ENCODE measurements around the gene TRAF4.
"Not testable (repeated sequence)": the region's sequence is repeated elsewhere in the genome, so short reads cannot be mapped to it uniquely, and the experiment has no call there.

The TRAF4 gene

DNA sequence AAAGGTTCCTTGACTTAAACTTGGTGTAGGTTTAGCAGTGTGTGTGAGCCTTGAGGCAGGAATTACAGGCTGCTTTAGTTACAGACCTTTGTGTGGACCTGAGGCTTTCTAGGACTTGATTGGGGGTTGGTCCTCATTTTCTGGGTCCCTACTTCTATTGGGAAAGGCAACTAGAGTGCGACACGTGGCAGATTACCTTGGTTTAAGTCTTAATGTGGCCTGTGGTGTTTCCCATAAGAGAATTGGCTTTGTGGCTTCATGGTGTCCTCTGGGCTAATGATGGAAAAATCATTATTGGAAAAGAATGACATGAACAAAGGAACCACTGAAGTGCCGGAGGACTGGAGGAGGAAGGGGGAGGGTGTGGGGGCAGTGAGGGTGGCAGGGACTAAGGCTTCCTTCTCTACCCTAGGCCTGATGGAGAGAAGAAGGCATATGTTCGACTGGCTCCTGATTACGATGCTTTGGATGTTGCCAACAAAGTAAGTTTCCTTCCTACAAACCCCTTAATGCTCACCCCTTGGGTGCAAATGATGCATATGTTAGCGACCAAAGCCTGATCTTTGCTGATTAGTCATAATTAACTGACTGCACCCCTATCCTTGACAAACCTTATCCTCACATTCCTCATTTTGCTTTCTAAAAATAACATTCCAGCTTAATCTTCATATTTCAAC is 20.5 kb upstream of the TRAF4 start:
- no peak overlapping the region for H3K4me3 ChIP-seq (ENCODE audit: low read length)
- no peak overlapping the region for H2BK5ac ChIP-seq (ENCODE audit: low read length)
- H3K79me1 ChIP-seq (ENCODE audit: low read length), result peaks cover 10% of the 10 kb centered on the region
- H2AK5ac ChIP-seq (ENCODE audit: low read length), result no peak overlapping the region
- no peak overlapping the region for H4K8ac ChIP-seq (ENCODE audit: low read depth, low read length)
- no peak overlapping the region for H2BK15ac ChIP-seq (replicated peaks; ENCODE audit: low read depth)
- H3K4me1 ChIP-seq (ENCODE audit: control insufficient read depth, low read depth, low read length), result peaks cover 2% of the 10 kb centered on the region
- H3K27me3 ChIP-seq (ENCODE audit: insufficient read depth, low read length, poor library complexity), result no peaks in the 10 kb centered on the region
- DNase-seq, result no peak
- peak overlapping the region; percentile 73 for H3K56ac ChIP-seq (ENCODE audit: low read length)
- peaks cover 31% of the 10 kb centered on the region for H3K79me2 ChIP-seq (ENCODE audit: control insufficient read depth, insufficient read depth, low read length)
- peaks cover 15% of the 10 kb centered on the region for H3K36me3 ChIP-seq (ENCODE audit: control insufficient read depth, insufficient read depth, low read length)
- no peak overlapping the region for H3K23ac ChIP-seq (ENCODE audit: low read length)
- no CpG with 5 or more reads among the region's 6 CpGs for WGBS (ENCODE audit: extremely low coverage, insufficient coverage, low lambda C conversion rate)
- no peak overlapping the region for H4K5ac ChIP-seq (ENCODE audit: low read length)
- no peak overlapping the region for H3K4ac ChIP-seq (ENCODE audit: low read depth, low read length)
- H3K4me2 ChIP-seq (ENCODE audit: low read length), result peak overlapping the region; percentile 16
- no peak overlapping the region for H3K27ac ChIP-seq (ENCODE audit: low read depth, low read length)
- no peak overlapping the region for H3K18ac ChIP-seq (ENCODE audit: low read length)
- H2BK120ac ChIP-seq (ENCODE audit: low read depth, low read length), result no peak overlapping the region
- peak overlapping the region; percentile 61 for H3K9ac ChIP-seq (ENCODE audit: low read length)

- not testable (repeated sequence) for H3K27ac ChIP-seq (ENCODE audit: low read depth, low read length); H3K23ac ChIP-seq (ENCODE audit: low read length); H3K18ac ChIP-seq (ENCODE audit: low read length); H2BK15ac ChIP-seq (replicated peaks; ENCODE audit: low read depth); DNase-seq; H4K5ac ChIP-seq (ENCODE audit: low read length); H3K27me3 ChIP-seq (ENCODE audit: insufficient read depth, low read length, poor library complexity); H3K79me1 ChIP-seq (ENCODE audit: low read length); H4K8ac ChIP-seq (ENCODE audit: low read depth, low read length); H2BK120ac ChIP-seq (ENCODE audit: low read depth, low read length); H2BK5ac ChIP-seq (ENCODE audit: low read length); H2AK5ac ChIP-seq (ENCODE audit: low read length); H3K4ac ChIP-seq (ENCODE audit: low read depth, low read length); H3K4me1 ChIP-seq (ENCODE audit: control insufficient read depth, low read depth, low read length); H3K4me3 ChIP-seq (ENCODE audit: low read length)
- WGBS (ENCODE audit: extremely low coverage, insufficient coverage, low lambda C conversion rate), result no CpG with 5 or more reads among the region's 4 CpGs
- peak overlapping the region; percentile 100 for H3K56ac ChIP-seq (ENCODE audit: low read length)
- peaks cover 31% of the 10 kb centered on the region for H3K79me2 ChIP-seq (ENCODE audit: control insufficient read depth, insufficient read depth, low read length)
- peaks cover 15% of the 10 kb centered on the region for H3K36me3 ChIP-seq (ENCODE audit: control insufficient read depth, insufficient read depth, low read length)
- H3K4me2 ChIP-seq (ENCODE audit: low read length), result peak overlapping the region; percentile 25
- peak overlapping the region; percentile 99 for H3K9ac ChIP-seq (ENCODE audit: low read length)
Observed at GRCh38 chr17:28723836-28724499, 19.8 kb upstream of the TRAF4 start.

DNA sequence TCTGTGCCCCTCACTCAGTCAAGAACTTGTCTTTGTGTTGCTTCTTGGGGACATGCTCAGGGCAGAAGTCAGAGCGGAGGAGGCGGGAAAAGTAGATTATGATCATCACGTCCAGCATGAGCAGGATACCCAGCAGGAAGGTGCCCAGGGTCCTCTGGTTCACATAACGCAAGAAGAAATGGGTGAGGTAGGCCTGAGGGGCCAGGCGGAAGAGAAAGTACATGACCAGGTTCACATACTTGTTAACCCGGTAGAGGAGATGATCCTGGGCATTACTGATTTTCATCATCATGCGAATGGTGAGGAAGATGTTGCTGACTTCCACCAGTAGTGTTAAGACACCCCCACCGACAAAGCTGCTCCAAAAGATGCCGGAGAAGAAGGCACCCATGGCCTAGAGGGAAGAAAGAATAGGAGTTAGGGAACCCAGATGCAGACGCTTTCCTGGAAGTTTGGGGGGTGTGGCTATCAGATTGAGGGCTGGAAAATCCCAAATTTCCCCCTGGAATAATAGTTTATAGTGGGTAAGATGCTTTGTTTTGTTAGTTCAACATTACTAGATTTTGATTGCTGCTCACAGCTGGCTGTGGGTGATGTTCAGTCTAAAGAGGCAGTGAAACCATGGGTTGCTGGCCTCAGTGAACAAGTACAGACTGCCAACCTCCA is 19.2 kb upstream of the TRAF4 start:
- peak overlapping the region; percentile 99 for H3K9ac ChIP-seq (ENCODE audit: low read length)
- H3K79me1 ChIP-seq (ENCODE audit: low read length), result peaks cover 10% of the 10 kb centered on the region
- DNase-seq, result peak; percentile 37
- H2BK120ac ChIP-seq (ENCODE audit: low read depth, low read length), result no peak overlapping the region
- H2AK5ac ChIP-seq (ENCODE audit: low read length), result no peak overlapping the region
- no peaks in the 10 kb centered on the region for H3K4me1 ChIP-seq (ENCODE audit: control insufficient read depth, low read depth, low read length)
- no peak overlapping the region for H4K5ac ChIP-seq (ENCODE audit: low read length)
- no peak overlapping the region for H2BK5ac ChIP-seq (ENCODE audit: low read length)
- H4K8ac ChIP-seq (ENCODE audit: low read depth, low read length), result no peak overlapping the region
- H3K79me2 ChIP-seq (ENCODE audit: control insufficient read depth, insufficient read depth, low read length), result peaks cover 31% of the 10 kb centered on the region
- H3K36me3 ChIP-seq (ENCODE audit: control insufficient read depth, insufficient read depth, low read length), result peaks cover 15% of the 10 kb centered on the region
- H3K27me3 ChIP-seq (ENCODE audit: insufficient read depth, low read length, poor library complexity), result no peaks in the 10 kb centered on the region
- WGBS (ENCODE audit: extremely low coverage, insufficient coverage, low lambda C conversion rate), result no CpG with 5 or more reads among the region's 10 CpGs
- H3K27ac ChIP-seq (ENCODE audit: low read depth, low read length), result peak overlapping the region; percentile 90
- no peak overlapping the region for H3K18ac ChIP-seq (ENCODE audit: low read length)
- H3K4me3 ChIP-seq (ENCODE audit: low read length), result no peak overlapping the region
- peak overlapping the region; percentile 100 for H3K56ac ChIP-seq (ENCODE audit: low read length)
- peak overlapping the region; percentile 22 for H3K4ac ChIP-seq (ENCODE audit: low read depth, low read length)
- no peak overlapping the region for H3K23ac ChIP-seq (ENCODE audit: low read length)
- no peak overlapping the region for H2BK15ac ChIP-seq (replicated peaks; ENCODE audit: low read depth)
- peak overlapping the region; percentile 79 for H3K4me2 ChIP-seq (ENCODE audit: low read length)

- no peaks in the 10 kb centered on the region for H3K4me1 ChIP-seq (ENCODE audit: control insufficient read depth, low read depth, low read length)
- no peak overlapping the region for H4K5ac ChIP-seq (ENCODE audit: low read length)
- H3K4me2 ChIP-seq (ENCODE audit: low read length), result peak overlapping the region; percentile 79
- H2BK15ac ChIP-seq (replicated peaks; ENCODE audit: low read depth), result no peak overlapping the region
- peak overlapping the region; percentile 99 for H3K9ac ChIP-seq (ENCODE audit: low read length)
- peak overlapping the region; percentile 100 for H3K56ac ChIP-seq (ENCODE audit: low read length)
- DNase-seq, result peak; percentile 79
- H3K23ac ChIP-seq (ENCODE audit: low read length), result peak overlapping the region; percentile 54
- H3K79me2 ChIP-seq (ENCODE audit: control insufficient read depth, insufficient read depth, low read length), result peaks cover 27% of the 10 kb centered on the region
- WGBS (ENCODE audit: extremely low coverage, insufficient coverage, low lambda C conversion rate), result no CpG with 5 or more reads among the region's 20 CpGs
- peaks cover 9% of the 10 kb centered on the region for H3K79me1 ChIP-seq (ENCODE audit: low read length)
- H3K4ac ChIP-seq (ENCODE audit: low read depth, low read length), result peak overlapping the region; percentile 22
- H2BK5ac ChIP-seq (ENCODE audit: low read length), result peak overlapping the region; percentile 73
- no peaks in the 10 kb centered on the region for H3K27me3 ChIP-seq (ENCODE audit: insufficient read depth, low read length, poor library complexity)
- peak overlapping the region; percentile 59 for H3K4me3 ChIP-seq (ENCODE audit: low read length)
- peak overlapping the region; percentile 90 for H3K27ac ChIP-seq (ENCODE audit: low read depth, low read length)
- peaks cover 15% of the 10 kb centered on the region for H3K36me3 ChIP-seq (ENCODE audit: control insufficient read depth, insufficient read depth, low read length)
- H2AK5ac ChIP-seq (ENCODE audit: low read length), result peak overlapping the region; percentile 46
- peak overlapping the region; percentile 30 for H3K18ac ChIP-seq (ENCODE audit: low read length)
- no peak overlapping the region for H2BK120ac ChIP-seq (ENCODE audit: low read depth, low read length)
- no peak overlapping the region for H4K8ac ChIP-seq (ENCODE audit: low read depth, low read length)
Observed at GRCh38 chr17:28725166-28725659, 18.6 kb upstream of the TRAF4 start.

GRCh38 chr17:28725660-28726225 is 18.1 kb upstream of the TRAF4 start:
- Histone ChIP-seq H3K27me3 (ENCODE audit: insufficient read depth, low read length, poor library complexity) (no peaks in the 10 kb centered on the region), H3K23ac (ENCODE audit: low read length) (peak overlapping the region; percentile 54), H4K8ac (ENCODE audit: low read depth, low read length) (no peak overlapping the region), H3K56ac (ENCODE audit: low read length) (peak overlapping the region; percentile 100), H2BK120ac (ENCODE audit: low read depth, low read length) (no peak overlapping the region), H3K4ac (ENCODE audit: low read depth, low read length) (peak overlapping the region; percentile 66), H2BK5ac (ENCODE audit: low read length) (peak overlapping the region; percentile 96), H3K27ac (ENCODE audit: low read depth, low read length) (peak overlapping the region; percentile 90), H3K9ac (ENCODE audit: low read length) (peak overlapping the region; percentile 99), H3K36me3 (ENCODE audit: control insufficient read depth, insufficient read depth, low read length) (peaks cover 14% of the 10 kb centered on the region), H3K79me2 (ENCODE audit: control insufficient read depth, insufficient read depth, low read length) (peaks cover 21% of the 10 kb centered on the region), H2BK15ac (replicated peaks; ENCODE audit: low read depth) (no peak overlapping the region), H3K4me3 (ENCODE audit: low read length) (peak overlapping the region; percentile 59), H4K5ac (ENCODE audit: low read length) (no peak overlapping the region), H3K18ac (ENCODE audit: low read length) (peak overlapping the region; percentile 30), H3K79me1 (ENCODE audit: low read length) (peaks cover 8% of the 10 kb centered on the region), H2AK5ac (ENCODE audit: low read length) (peak overlapping the region; percentile 73), H3K4me2 (ENCODE audit: low read length) (peak overlapping the region; percentile 79), H3K4me1 (ENCODE audit: control insufficient read depth, low read depth, low read length) (no peaks in the 10 kb centered on the region)
- no CpG with 5 or more reads among the region's 45 CpGs for WGBS (ENCODE audit: extremely low coverage, insufficient coverage, low lambda C conversion rate)
- DNase-seq, result peak; percentile 93
